MCF 10A (cell line): Measurements from ENCODE around the gene KLHL21. TPM values are rescaled to one million over a fixed set of nuclear protein-coding genes. Genes with fewer than 3 reads are reported as not detected.
A peak's percentile ranks its signal among the peaks of the same experiment; 100 is the strongest.

Experiments
- BruUV-seq: library from RNA; stranded (reverse); fragments of 400-500 nt; replicated peaks from 2 replicates; lab custom pipeline; 2021; lab: Mats Ljungman, UMichigan
- CTCF ChIA-PET: fragments of 300-600 bp; sonication (Branson Sonifier 250); formaldehyde crosslinking; extraction: SDS; loops from one replicate; lab custom pipeline; 2021; ENCODE audit warnings: antibody characterized with exemption, inconsistent platforms; lab: Yijun Ruan, JAX
- POLR2A ChIA-PET: fragments of 300-600, 350-650 bp; sonication (Branson Sonifier 250); formaldehyde crosslinking; extraction: SDS; loops from one replicate; lab custom pipeline; 2020; ENCODE audit warnings: antibody characterized with exemption, inconsistent platforms; lab: Yijun Ruan, JAX
- DNase-seq: peaks from one replicate; pipeline ENCODE4 v3.0.0-alpha.2; 2018; ENCODE audit not compliant: unreplicated experiment
- H3K27ac Mint-ChIP-seq: one replicate; pipeline ENCODE4 v1.8.0; 2022; ENCODE audit warnings: mild to moderate bottlenecking, low read depth, mixed read lengths; ENCODE audit not compliant: unreplicated experiment
- H3K27me3 Mint-ChIP-seq: one replicate; pipeline ENCODE4 v1.8.0; 2022; ENCODE audit warnings: mixed read lengths; ENCODE audit not compliant: insufficient read depth, unreplicated experiment
- H3K36me3 Mint-ChIP-seq: one replicate; pipeline ENCODE4 v1.8.0; 2022; ENCODE audit warnings: mild to moderate bottlenecking, moderate library complexity, mixed read lengths; ENCODE audit not compliant: insufficient read depth, unreplicated experiment
- H3K4me1 Mint-ChIP-seq: one replicate; pipeline ENCODE4 v1.8.0; 2022; ENCODE audit warnings: mixed read lengths; ENCODE audit not compliant: insufficient read depth, unreplicated experiment
- H3K4me3 Mint-ChIP-seq: one replicate; pipeline ENCODE4 v1.8.0; 2022; ENCODE audit warnings: mild to moderate bottlenecking, moderate library complexity, mixed read lengths; ENCODE audit not compliant: unreplicated experiment
- H3K9me3 Mint-ChIP-seq: one replicate; pipeline ENCODE4 v1.8.0; 2022; ENCODE audit warnings: mixed read lengths; ENCODE audit not compliant: unreplicated experiment
- CTCF ChIP-seq: fragments of 200-600 bp; IDR thresholded peaks from one replicate; pipeline ENCODE4 v1.8.0; 2022; ENCODE audit warnings: antibody characterized with exemption, mild to moderate bottlenecking; ENCODE audit not compliant: unreplicated experiment
- intact Hi-C: fragments of 100-400 bp; cut with micrococcal nuclease; formaldehyde crosslinking; loops from 2 replicates; pipeline ENCODE4 v1.14.1; 2022
- total RNA-seq: library from RNA; stranded (reverse); gene quantifications from 2 replicates; pipeline ENCODE4 v1.2.3, GENCODE V29; 2022

Gene KLHL21
- total RNA-seq, 1 experiment from 2014 or later, result 14.0 TPM

- H3K9me3 Mint-ChIP-seq, result no peaks in the 10 kb centered on the region
- H3K4me1 Mint-ChIP-seq, result no peaks in the 10 kb centered on the region
- intact Hi-C loops, result no loop called here
- ChIA-PET CTCF (interaction anchor here (0.6 to 1.4 kb wide), 7 partner anchors 8 to 37 kb away, joined by 3 to 5 read pairs (median 3); no protein-coding TSS in a partner anchor), POLR2A (interaction anchor here (0.6 to 2.2 kb wide), 4 partner anchors 33 to 147 kb away, joined by 3 to 7 read pairs (median 4); no protein-coding TSS in a partner anchor)
- peaks cover 89% of the 10 kb centered on the region for H3K36me3 Mint-ChIP-seq
- no peaks in the 10 kb centered on the region for H3K27me3 Mint-ChIP-seq
- no peak overlapping the region for H3K4me3 Mint-ChIP-seq
- BruUV-seq, result no TSS peak
- H3K27ac Mint-ChIP-seq, result no peak overlapping the region
- TF ChIP-seq CTCF, result peak; percentile 40
- DNase-seq, result peak; percentile 46
These were observed 31.8 kb upstream of the KLHL21 start for GRCh38 chr1:6634371-6635052.

- no peaks in the 10 kb centered on the region for H3K27me3 Mint-ChIP-seq
- CTCF ChIA-PET, result interaction anchor here (0.5 to 0.7 kb wide), 5 partner anchors 12 to 387 kb away, joined by 3 to 5 read pairs (median 3); no protein-coding TSS in a partner anchor
- BruUV-seq, result no TSS peak
- POLR2A ChIA-PET, result interaction anchor here (0.7 to 1.6 kb wide), 3 partner anchors 11 to 144 kb away, joined by 3 to 5 read pairs (median 4); partner anchors contain the start of gene KLHL21
- no peaks in the 10 kb centered on the region for H3K9me3 Mint-ChIP-seq
- TF ChIP-seq CTCF, result no peak
- H3K27ac Mint-ChIP-seq, result no peak overlapping the region
- H3K4me3 Mint-ChIP-seq, result no peak overlapping the region
- intact Hi-C loops, result no loop called here
- DNase-seq, result no peak
- H3K36me3 Mint-ChIP-seq, result peaks cover 78% of the 10 kb centered on the region
- peaks cover 2% of the 10 kb centered on the region for H3K4me1 Mint-ChIP-seq
These were observed 30.2 kb upstream of the KLHL21 start for GRCh38 chr1:6632588-6633514.

- Mint-ChIP-seq H3K27ac (no peak overlapping the region), H3K27me3 (no peaks in the 10 kb centered on the region), H3K4me3 (no peak overlapping the region), H3K9me3 (no peaks in the 10 kb centered on the region), H3K4me1 (peaks cover 8% of the 10 kb centered on the region), H3K36me3 (peaks cover 71% of the 10 kb centered on the region)
- POLR2A ChIA-PET, result no interaction called here
- no TSS peak for BruUV-seq
- intact Hi-C loops, result no loop called here
- TF ChIP-seq CTCF, result no peak
- CTCF ChIA-PET, result no interaction called here
- no peak for DNase-seq
These were observed 28.4 kb upstream of the KLHL21 start for GRCh38 chr1:6631058-6631457.
